ENCODE measurements around the gene CAMTA1. TPM values are rescaled to one million over a fixed set of nuclear protein-coding genes. Genes with fewer than 3 reads are reported as not detected.

The CAMTA1 gene
- total RNA-seq, 1 donor from 2014 or later, result 99.0 TPM

DNA sequence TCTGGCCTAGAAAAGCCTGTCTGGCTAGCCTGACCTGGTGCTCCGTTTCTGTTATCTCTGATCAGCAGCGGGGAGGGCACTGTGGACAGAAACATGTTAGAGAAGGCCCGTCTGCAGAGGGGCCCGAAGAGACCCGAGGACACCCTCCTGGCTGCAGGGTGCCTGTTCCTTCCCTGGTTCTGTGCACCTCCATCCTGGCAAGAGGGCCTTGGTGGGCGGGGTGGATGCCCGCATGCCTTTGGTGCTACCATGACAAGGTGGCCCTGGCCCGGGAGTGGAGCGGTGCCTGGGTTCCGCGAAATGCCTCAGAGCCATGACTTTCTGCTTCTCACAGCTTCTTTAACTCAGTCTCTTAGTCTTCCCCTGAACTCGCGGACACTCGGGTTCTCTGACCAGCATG is 233.6 kb downstream of the CAMTA1 start:
- Mint-ChIP-seq H3K36me3 (ENCODE audit: insufficient read depth) (no peaks in the 10 kb centered on the region), H3K4me3 (ENCODE audit: low read depth) (no peak overlapping the region), H3K27me3 (peaks cover 12% of the 10 kb centered on the region)

DNA sequence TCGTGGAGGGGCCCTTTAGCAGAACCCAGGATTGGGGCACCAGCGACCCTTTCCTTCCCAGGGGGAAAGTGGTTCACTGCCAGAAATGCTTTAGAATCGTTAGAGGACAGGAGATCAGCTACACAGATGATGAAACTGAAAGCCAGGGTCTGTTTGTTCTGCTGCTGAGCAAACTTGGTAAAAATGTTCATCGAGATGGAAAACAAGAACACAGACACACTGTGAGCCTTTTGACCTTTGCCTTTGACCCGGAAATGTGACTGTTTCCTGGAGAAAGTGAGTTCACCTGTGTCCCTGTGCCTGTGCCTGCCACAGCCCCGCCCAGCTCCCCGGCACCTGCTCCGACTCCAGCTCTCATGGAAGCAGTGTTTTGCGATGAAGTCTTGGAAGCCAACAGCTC is 234.3 kb downstream of the CAMTA1 start:
- H3K27ac Mint-ChIP-seq, result no peak overlapping the region
- TF ChIP-seq, protein P1, sequence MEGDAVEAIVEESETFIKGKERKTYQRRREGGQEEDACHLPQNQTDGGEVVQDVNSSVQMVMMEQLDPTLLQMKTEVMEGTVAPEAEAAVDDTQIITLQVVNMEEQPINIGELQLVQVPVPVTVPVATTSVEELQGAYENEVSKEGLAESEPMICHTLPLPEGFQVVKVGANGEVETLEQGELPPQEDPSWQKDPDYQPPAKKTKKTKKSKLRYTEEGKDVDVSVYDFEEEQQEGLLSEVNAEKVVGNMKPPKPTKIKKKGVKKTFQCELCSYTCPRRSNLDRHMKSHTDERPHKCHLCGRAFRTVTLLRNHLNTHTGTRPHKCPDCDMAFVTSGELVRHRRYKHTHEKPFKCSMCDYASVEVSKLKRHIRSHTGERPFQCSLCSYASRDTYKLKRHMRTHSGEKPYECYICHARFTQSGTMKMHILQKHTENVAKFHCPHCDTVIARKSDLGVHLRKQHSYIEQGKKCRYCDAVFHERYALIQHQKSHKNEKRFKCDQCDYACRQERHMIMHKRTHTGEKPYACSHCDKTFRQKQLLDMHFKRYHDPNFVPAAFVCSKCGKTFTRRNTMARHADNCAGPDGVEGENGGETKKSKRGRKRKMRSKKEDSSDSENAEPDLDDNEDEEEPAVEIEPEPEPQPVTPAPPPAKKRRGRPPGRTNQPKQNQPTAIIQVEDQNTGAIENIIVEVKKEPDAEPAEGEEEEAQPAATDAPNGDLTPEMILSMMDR (IDR thresholded peaks at IDR 0.05; ENCODE audit: unreplicated experiment), result no peak
- H3K9me3 Mint-ChIP-seq (ENCODE audit: low read depth), result no peaks in the 10 kb centered on the region
- H3K36me3 Mint-ChIP-seq (ENCODE audit: insufficient read depth), result no peaks in the 10 kb centered on the region
- no peak overlapping the region for H3K4me3 Mint-ChIP-seq (ENCODE audit: low read depth)
- DNase-seq (ENCODE audit: low spot score, unreplicated experiment), result no peak
- H3K4me1 Mint-ChIP-seq (ENCODE audit: low read depth), result peaks cover 3% of the 10 kb centered on the region
- H3K27me3 Mint-ChIP-seq, result peaks cover 12% of the 10 kb centered on the region

More for the DNA sequence above, 233.6 kb downstream of the CAMTA1 start:
- Mint-ChIP-seq H3K9me3 (ENCODE audit: low read depth) (no peaks in the 10 kb centered on the region), H3K4me1 (ENCODE audit: low read depth) (peaks cover 3% of the 10 kb centered on the region), H3K27ac (no peak overlapping the region)
- DNase-seq (ENCODE audit: low spot score, unreplicated experiment), result no peak
- TF ChIP-seq, protein P1 (IDR thresholded peaks at IDR 0.05; ENCODE audit: unreplicated experiment), result no peak

DNA sequence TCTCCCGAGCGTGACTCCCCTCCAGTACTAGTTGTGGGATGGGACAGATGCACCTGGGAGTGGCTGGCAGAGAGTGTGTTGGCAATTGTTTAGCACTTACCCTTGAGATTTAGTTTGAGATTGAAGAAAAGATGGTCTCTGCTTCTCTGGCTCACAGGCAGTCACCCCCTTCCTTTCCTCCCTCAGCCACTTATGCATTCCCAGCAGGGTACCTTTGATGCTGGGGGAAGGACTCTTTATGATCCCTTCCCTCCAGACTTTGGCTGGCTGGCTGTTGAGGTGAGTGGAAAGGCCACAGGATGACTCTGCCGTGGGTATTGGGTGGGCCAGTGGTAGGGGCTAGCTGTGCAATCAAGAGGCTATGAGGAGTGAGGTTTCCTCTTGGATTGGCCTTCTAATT is 236.8 kb downstream of the CAMTA1 start:
- Mint-ChIP-seq H3K9me3 (ENCODE audit: low read depth) (no peaks in the 10 kb centered on the region), H3K4me3 (ENCODE audit: low read depth) (no peak overlapping the region), H3K27ac (no peak overlapping the region), H3K27me3 (peaks cover 9% of the 10 kb centered on the region), H3K36me3 (ENCODE audit: insufficient read depth) (no peaks in the 10 kb centered on the region), H3K4me1 (ENCODE audit: low read depth) (peaks cover 3% of the 10 kb centered on the region)
- no peak for DNase-seq (ENCODE audit: low spot score, unreplicated experiment)
- TF ChIP-seq, protein P1 (IDR thresholded peaks at IDR 0.05; ENCODE audit: unreplicated experiment), result no peak

DNA sequence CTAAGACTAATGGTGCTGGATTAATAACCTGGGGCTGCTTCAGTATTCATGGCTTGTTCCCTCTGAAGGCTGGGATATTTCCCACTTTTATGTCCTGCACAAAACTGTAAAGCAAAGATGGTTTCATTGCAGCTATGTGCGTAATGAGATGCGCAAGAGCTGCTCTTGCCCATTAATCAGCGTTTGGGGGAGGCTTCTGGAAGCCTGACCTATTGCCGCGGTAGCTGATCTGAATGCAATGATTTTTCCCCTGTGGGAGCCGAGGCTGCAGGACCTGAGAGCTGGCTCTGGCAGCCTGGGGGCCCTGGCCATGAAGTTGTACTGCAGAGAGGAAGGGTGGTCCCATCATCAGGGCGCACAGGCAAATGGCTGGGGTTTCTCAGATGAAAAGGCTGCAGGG is 239.8 kb downstream of the CAMTA1 start:
- no peak overlapping the region for H3K4me3 Mint-ChIP-seq (ENCODE audit: low read depth)
- no peaks in the 10 kb centered on the region for H3K4me1 Mint-ChIP-seq (ENCODE audit: low read depth)
- H3K36me3 Mint-ChIP-seq (ENCODE audit: insufficient read depth), result no peaks in the 10 kb centered on the region
- no peak for DNase-seq (ENCODE audit: low spot score, unreplicated experiment)
- H3K27ac Mint-ChIP-seq, result no peak overlapping the region
- TF ChIP-seq, protein P1 (IDR thresholded peaks at IDR 0.05; ENCODE audit: unreplicated experiment), result no peak
- peaks cover 7% of the 10 kb centered on the region for H3K27me3 Mint-ChIP-seq
- no peaks in the 10 kb centered on the region for H3K9me3 Mint-ChIP-seq (ENCODE audit: low read depth)

DNA sequence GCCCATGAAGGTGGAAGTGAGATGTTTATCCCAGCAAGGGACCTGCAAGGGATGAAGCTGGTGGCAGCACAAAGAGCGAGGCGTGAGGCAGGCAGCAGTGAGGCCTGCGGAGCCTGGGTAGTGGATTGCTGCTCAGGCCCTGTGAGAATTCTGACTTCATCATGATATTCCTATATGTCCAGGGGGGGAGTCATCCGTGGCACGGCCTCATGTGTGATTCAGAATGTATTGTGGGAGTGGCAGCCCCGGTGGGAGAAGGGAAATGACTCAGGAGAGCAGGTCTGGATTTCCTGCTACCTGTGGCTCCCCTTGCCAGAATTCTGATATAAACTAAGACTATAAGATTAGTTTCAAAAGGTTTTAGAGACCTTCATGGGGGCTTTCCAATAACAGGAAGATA is 240.9 kb downstream of the CAMTA1 start:
- DNase-seq (ENCODE audit: low spot score, unreplicated experiment), result no peak
- Mint-ChIP-seq H3K4me3 (ENCODE audit: low read depth) (no peak overlapping the region), H3K36me3 (ENCODE audit: insufficient read depth) (no peaks in the 10 kb centered on the region), H3K27me3 (peaks cover 7% of the 10 kb centered on the region), H3K27ac (no peak overlapping the region), H3K9me3 (ENCODE audit: low read depth) (peaks cover 1% of the 10 kb centered on the region), H3K4me1 (ENCODE audit: low read depth) (no peaks in the 10 kb centered on the region)
- TF ChIP-seq, protein P1 (IDR thresholded peaks at IDR 0.05; ENCODE audit: unreplicated experiment), result no peak

Data from progenitor cell of endocrine pancreas (in vitro differentiated cells).